Fibroblast of lung (primary cell): Measurements from ENCODE around the gene CHADL.

Source experiments
- CTCF ChIP-seq, 2 donors: IDR thresholded peaks in 1 of 2; conservative IDR thresholded peaks in 1 of 2; 1 replicate in 1 of 2; 2 replicates in 1 of 2; pipeline ENCODE4 v1.5.1; 2011 to 2012; ENCODE audit warnings: low read length in 2 of 2, control low read depth in 1 of 2, inconsistent platforms in 1 of 2, low read depth in 1 of 2, mild to moderate bottlenecking in 1 of 2
- EZH2 ChIP-seq: IDR thresholded peaks from 2 replicates; pipeline ENCODE4 v1.5.1; 2012; ENCODE audit warnings: low read length, control low read depth, mild to moderate bottlenecking; ENCODE audit errors: missing control alignments

DNA sequence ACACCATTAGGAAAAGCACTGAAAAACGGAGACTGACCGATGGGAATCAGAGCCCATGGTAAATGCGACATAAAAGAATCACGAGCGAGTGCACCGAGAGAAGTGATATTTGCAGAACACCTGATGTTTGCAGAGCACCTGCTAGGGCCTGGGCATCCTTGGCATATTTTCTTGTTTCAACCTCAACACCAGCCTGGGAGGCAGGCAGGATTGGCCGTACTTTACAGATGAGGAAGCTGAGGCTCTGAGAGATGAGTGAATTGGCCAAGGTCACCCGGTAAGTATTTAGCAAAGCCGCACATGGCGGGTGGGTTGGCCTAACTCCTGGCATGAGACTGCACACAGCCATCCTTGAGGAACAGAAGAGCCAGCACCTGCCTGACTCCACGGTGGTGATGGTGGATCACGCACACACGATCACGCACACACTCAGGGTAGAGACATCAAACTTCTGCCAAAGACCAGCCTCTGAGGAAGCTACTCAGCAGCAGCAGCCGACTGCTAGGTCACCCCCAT is 21.6 kb upstream of the CHADL start:
- no peak for TF ChIP-seq CTCF (conservative IDR thresholded peaks at IDR 0.05 in 1 of 2, IDR thresholded peaks at IDR 0.05 in 1 of 2; ENCODE audit: low read depth in 1 of 2, low read length in 2 of 2)
- TF ChIP-seq EZH2: no peak
